ENCODE measurements around the gene LENG1.
A peak's percentile ranks its signal among the peaks of the same experiment; 100 is the strongest.

The LENG1 gene

DNA sequence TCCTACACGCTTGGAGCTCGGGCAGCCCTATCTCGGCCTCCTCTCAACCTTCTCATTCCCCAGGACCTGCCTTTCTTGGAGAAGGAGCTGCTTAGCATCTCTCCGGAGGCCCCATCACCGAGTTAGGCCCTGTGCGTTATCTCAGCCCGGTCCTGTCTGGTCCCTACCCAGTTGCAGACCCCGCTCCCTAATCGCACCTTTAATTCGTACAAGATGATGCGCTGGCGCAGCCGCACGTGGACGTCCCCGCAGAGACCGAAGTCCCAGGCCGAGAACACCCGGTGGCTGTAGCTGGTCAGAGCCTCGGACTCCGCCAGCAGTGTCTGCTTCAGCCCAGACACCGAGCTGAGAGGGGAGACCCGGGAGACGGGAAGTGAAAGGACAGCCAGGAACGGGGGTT lies 5.7 kb upstream of the LENG1 start:
- Histone ChIP-seq H2AFZ (no peak overlapping the region), H3K9ac (no peak overlapping the region), H3K9me3 (ENCODE audit: control insufficient read depth, low read length) (no peaks in the 10 kb centered on the region), H3K27me3 (ENCODE audit: control insufficient read depth, insufficient read depth, low read length) (no peaks in the 10 kb centered on the region), H3K79me2 (no peaks in the 10 kb centered on the region), H3K27ac (no peak overlapping the region), H3K36me3 (ENCODE audit: control insufficient read depth, insufficient read depth, low read length) (no peaks in the 10 kb centered on the region), H3K4me3 (ENCODE audit: low read depth, low read length) (no peak overlapping the region), H3K4me1 (peaks cover 6% of the 10 kb centered on the region), H3K4me2 (ENCODE audit: low read length) (no peak overlapping the region)
- TF ChIP-seq, protein P1, sequence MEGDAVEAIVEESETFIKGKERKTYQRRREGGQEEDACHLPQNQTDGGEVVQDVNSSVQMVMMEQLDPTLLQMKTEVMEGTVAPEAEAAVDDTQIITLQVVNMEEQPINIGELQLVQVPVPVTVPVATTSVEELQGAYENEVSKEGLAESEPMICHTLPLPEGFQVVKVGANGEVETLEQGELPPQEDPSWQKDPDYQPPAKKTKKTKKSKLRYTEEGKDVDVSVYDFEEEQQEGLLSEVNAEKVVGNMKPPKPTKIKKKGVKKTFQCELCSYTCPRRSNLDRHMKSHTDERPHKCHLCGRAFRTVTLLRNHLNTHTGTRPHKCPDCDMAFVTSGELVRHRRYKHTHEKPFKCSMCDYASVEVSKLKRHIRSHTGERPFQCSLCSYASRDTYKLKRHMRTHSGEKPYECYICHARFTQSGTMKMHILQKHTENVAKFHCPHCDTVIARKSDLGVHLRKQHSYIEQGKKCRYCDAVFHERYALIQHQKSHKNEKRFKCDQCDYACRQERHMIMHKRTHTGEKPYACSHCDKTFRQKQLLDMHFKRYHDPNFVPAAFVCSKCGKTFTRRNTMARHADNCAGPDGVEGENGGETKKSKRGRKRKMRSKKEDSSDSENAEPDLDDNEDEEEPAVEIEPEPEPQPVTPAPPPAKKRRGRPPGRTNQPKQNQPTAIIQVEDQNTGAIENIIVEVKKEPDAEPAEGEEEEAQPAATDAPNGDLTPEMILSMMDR (IDR thresholded peaks at IDR 0.05): no peak

DNA sequence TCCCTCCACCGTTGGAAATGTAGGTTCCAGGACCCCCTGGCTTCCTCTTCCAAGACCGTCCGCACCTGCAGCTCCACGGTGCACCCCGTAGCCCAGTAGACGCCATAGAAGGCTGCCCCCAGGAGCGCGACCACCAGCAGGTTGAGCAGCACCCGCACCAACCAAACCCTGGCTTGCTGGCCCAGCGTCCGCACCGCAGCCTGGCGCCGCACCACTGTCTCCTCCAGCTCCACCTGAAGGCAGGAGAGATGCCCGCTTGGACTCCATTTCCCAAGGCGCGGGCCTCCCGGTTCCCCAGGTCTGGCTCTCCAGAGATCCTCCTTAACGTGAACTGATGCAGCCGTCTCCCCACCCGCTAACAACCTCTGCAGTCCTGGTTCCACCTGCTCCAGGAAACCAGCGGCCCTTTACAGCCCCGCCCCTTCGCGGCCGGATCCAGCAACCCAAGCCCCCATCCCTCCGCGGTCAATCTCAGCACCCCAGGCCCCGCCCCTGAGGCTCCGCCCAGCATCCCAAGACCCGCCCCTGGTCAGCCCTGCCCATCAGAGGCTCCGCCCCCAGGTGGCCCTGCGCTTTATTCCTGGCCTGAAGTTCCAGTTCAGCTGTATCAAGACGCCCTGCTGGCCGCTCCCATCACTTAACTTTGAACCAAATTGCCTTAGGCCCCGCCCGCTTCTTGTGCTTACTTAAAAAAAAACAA lies 5.0 kb upstream of the LENG1 start:
- Histone ChIP-seq H3K27me3 (ENCODE audit: control insufficient read depth, insufficient read depth, low read length) (no peaks in the 10 kb centered on the region), H3K79me2 (no peaks in the 10 kb centered on the region), H2AFZ (no peak overlapping the region), H3K4me3 (ENCODE audit: low read depth, low read length) (no peak overlapping the region), H3K36me3 (ENCODE audit: control insufficient read depth, insufficient read depth, low read length) (no peaks in the 10 kb centered on the region), H3K4me2 (ENCODE audit: low read length) (no peak overlapping the region), H3K4me1 (peaks cover 8% of the 10 kb centered on the region), H3K9me3 (ENCODE audit: control insufficient read depth, low read length) (no peaks in the 10 kb centered on the region), H3K9ac (no peak overlapping the region), H3K27ac (no peak overlapping the region)
- TF ChIP-seq, protein P1 (IDR thresholded peaks at IDR 0.05): no peak

DNA sequence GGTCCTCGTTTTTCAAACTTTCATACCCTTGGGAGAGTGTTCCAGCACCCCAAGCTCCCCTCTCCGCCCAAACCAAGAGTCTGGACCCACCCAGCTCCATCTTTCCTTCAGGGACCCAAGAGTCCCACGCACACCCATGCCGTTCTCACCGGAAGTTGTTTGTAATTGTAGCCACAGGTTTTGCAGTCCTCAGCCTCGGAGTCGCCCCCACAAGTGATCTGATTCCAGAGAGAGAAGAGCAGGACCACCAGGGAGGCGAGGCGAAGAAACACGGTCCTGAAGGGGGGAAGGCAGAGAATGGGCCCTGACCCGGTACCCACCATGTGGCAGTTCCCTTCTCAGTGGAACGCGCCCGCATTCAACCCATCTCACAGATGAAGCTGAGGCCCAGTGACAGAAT lies 3.4 kb upstream of the LENG1 start:
- no peaks in the 10 kb centered on the region for H3K27me3 ChIP-seq (ENCODE audit: control insufficient read depth, insufficient read depth, low read length)
- no peak overlapping the region for H2AFZ ChIP-seq
- peaks cover 3% of the 10 kb centered on the region for H3K79me2 ChIP-seq
- no peaks in the 10 kb centered on the region for H3K9me3 ChIP-seq (ENCODE audit: control insufficient read depth, low read length)
- no peak overlapping the region for H3K27ac ChIP-seq
- no peaks in the 10 kb centered on the region for H3K36me3 ChIP-seq (ENCODE audit: control insufficient read depth, insufficient read depth, low read length)
- peak overlapping the region; percentile 75 for H3K4me2 ChIP-seq (ENCODE audit: low read length)
- H3K9ac ChIP-seq: no peak overlapping the region
- H3K4me3 ChIP-seq (ENCODE audit: low read depth, low read length): peak overlapping the region; percentile 42
- TF ChIP-seq, protein P1 (IDR thresholded peaks at IDR 0.05): no peak
- H3K4me1 ChIP-seq: peaks cover 13% of the 10 kb centered on the region

DNA sequence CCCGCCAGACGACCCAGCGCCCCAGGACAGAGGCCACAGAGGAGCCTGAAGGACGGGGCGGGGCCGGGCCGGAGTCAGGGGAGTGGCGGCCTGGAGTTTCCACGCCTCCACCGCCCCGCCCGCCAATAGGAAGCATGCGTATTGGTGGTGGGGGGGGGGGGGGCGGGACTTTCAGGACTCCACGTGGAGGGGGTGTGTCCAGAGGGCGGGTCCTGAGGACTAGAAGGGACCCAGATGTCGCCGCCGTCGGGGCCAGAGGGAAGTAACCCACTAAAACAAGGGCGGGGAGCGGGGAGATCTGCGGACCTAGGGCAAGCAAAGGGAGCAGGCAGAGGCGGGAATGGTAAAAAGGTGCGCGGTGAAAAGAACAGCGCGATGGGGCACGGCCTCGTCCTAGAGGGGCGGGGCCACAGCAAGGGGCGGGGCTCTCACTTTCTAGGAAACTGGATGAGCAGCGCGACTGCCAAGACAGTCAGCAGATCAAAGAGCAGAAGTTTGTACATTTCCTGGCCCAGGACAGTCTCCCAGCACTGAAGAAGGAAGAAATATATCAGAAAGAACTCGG lies 2.8 kb upstream of the LENG1 start:
- H3K4me3 ChIP-seq (ENCODE audit: low read depth, low read length): peak overlapping the region; percentile 42
- TF ChIP-seq, protein P1 (IDR thresholded peaks at IDR 0.05): no peak
- H3K9me3 ChIP-seq (ENCODE audit: control insufficient read depth, low read length): no peaks in the 10 kb centered on the region
- no peak overlapping the region for H2AFZ ChIP-seq
- no peak overlapping the region for H3K27ac ChIP-seq
- peak overlapping the region; percentile 75 for H3K4me2 ChIP-seq (ENCODE audit: low read length)
- H3K36me3 ChIP-seq (ENCODE audit: control insufficient read depth, insufficient read depth, low read length): no peaks in the 10 kb centered on the region
- H3K27me3 ChIP-seq (ENCODE audit: control insufficient read depth, insufficient read depth, low read length): no peaks in the 10 kb centered on the region
- H3K79me2 ChIP-seq: peaks cover 3% of the 10 kb centered on the region
- peaks cover 13% of the 10 kb centered on the region for H3K4me1 ChIP-seq
- no peak overlapping the region for H3K9ac ChIP-seq

DNA sequence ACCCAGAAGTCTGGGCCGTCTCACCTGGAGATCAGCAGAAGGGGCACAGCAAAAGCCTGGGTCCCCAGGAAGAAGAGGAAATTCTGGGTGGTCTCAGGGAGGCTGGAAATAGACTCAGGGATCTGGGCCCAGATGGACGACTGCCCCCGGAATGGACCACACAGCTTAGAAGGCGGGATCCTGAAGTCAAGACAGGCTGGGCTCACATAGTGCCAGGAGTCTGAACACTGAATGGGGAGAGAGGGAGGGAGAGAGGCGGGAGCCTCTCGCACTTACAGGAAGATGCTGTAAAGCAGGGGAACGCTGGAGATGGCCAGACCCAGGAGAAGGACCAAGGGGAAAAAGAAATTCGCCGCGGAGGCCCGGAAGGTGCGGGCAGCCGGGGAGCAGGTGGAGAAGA lies 1.3 kb upstream of the LENG1 start:
- Histone ChIP-seq H3K36me3 (ENCODE audit: control insufficient read depth, insufficient read depth, low read length) (no peaks in the 10 kb centered on the region), H3K27ac (no peak overlapping the region), H3K27me3 (ENCODE audit: control insufficient read depth, insufficient read depth, low read length) (no peaks in the 10 kb centered on the region), H3K4me1 (peaks cover 13% of the 10 kb centered on the region), H3K4me3 (ENCODE audit: low read depth, low read length) (peak overlapping the region; percentile 88), H3K9me3 (ENCODE audit: control insufficient read depth, low read length) (no peaks in the 10 kb centered on the region), H2AFZ (no peak overlapping the region), H3K9ac (no peak overlapping the region), H3K4me2 (ENCODE audit: low read length) (peak overlapping the region; percentile 79), H3K79me2 (peaks cover 3% of the 10 kb centered on the region)
- TF ChIP-seq, protein P1 (IDR thresholded peaks at IDR 0.05): no peak
